Stimulated activated CD4-positive, alpha-beta T cell treated with anti-CD3 and anti-CD28 coated beads, Interleukin-4, amount 100 ng/mL, for 24 hours (primary cell): Measurements from ENCODE around the gene PRDM12.

Source experiments
- DNase-seq: peaks from one replicate; pipeline ENCODE4 v3.0.0-alpha.2; 2020

PRDM12 gene

GRCh38 chr9:130693101-130693425 is 28.7 kb downstream of the PRDM12 start:
- DNase-seq, result no peak

DNA sequence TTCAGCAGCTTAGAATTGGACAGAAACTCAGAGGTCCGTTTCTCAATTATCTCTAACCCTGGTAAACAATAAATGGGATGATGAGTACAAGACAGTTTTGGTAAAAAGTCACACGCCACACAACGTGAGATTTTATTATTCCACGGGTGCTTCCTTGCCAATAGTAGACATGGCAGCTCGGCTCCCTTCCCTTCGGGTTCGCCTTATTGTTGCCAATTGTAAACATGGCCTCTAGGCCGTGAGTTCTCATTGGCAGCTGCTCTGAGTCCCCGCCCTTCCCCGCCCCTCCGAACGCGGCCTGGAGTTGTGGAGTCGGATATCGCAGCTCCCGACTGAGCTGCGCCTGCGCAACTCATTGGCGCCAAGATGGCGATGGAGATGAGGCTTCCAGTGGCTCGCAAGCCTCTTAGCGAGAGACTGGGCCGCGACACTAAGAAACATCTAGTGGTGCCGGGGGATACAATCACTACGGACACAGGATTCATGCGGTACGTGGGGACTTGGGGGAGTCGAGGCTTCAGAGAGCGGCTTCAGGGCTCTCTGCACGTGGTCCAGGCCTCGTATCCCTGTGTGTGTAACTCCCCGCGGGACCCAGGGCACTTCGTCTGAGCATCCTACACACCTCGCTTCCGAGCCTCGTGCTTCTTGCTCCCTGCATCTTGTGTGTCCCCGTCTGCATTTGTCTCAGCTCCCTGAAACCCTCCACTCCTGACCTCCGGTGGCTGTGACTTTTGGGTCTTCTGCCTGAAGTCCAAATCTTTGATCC is 29.2 kb downstream of the PRDM12 start, which contains the start of gene EXOSC2:
TSS of gene EXOSC2 (plus strand) at position 355 of the 766 bp plus-strand sequence. CDS start at position 367, 12 bp downstream.
- peak; percentile 98 for DNase-seq

GRCh38 chr9:130694205-130694604 is 29.8 kb downstream of the PRDM12 start:
- peak; percentile 16 for DNase-seq

GRCh38 chr9:130696139-130696650 is 31.8 kb downstream of the PRDM12 start:
- DNase-seq, result no peak

- DNase-seq, result no peak
Observed at GRCh38 chr9:130696996-130697395, 32.6 kb downstream of the PRDM12 start.

DNA sequence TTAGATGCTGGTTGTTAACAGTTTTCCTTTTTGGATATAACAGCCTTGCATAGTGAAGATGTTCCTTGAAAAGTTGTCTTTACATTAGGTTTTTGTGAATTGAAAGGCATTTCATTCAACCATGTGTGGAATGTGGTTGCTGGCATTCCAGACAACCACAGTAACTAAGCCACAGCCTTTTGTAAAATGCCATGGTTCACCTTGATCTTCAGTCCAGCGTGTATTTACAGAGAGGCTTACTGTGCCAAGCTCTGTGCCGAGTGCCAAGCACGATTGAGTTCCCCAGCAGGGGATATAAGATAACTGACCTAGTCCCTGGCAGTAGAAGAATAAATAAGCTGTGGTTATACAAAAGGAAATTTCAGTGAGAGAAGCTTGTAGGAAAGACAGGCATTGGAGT is 34.1 kb downstream of the PRDM12 start:
- no peak for DNase-seq

GRCh38 chr9:130699047-130699446 is 34.7 kb downstream of the PRDM12 start:
- no peak for DNase-seq

- peak; percentile 79 for DNase-seq
Observed at GRCh38 chr9:130701059-130702022, 36.9 kb downstream of the PRDM12 start.

- DNase-seq, result no peak
Observed at GRCh38 chr9:130703501-130703900, 39.1 kb downstream of the PRDM12 start.

GRCh38 chr9:130707225-130707976 is 43.0 kb downstream of the PRDM12 start:
- peak; percentile 79 for DNase-seq

- no peak for DNase-seq
Observed at GRCh38 chr9:130710822-130711352, 46.5 kb downstream of the PRDM12 start.

DNA sequence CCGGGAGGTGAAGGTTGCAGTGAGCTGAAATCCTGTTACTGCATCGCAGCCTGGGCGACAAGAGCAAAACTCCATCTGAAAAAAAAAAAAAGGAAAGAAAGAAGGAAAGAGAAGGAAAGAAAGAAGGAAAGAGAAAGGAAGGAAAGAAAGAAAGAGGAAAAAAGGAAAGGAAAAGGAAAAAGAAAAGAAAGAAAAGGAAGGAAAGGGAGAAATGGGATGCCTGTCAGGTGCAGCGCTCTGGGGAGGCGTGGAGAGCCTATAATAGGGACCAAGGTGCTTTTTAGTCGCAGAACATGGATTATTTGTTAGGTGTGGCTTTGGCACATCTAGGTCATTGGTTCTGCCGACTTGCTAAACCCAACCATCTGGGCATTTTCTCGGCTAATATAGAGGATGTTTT is 47.1 kb downstream of the PRDM12 start:
- no peak for DNase-seq

GRCh38 chr9:130712564-130713285 is 48.3 kb downstream of the PRDM12 start:
- DNase-seq, result peak; percentile 97

GRCh38 chr9:130713286-130713960 is 49.0 kb downstream of the PRDM12 start:
- DNase-seq, result no peak

DNA sequence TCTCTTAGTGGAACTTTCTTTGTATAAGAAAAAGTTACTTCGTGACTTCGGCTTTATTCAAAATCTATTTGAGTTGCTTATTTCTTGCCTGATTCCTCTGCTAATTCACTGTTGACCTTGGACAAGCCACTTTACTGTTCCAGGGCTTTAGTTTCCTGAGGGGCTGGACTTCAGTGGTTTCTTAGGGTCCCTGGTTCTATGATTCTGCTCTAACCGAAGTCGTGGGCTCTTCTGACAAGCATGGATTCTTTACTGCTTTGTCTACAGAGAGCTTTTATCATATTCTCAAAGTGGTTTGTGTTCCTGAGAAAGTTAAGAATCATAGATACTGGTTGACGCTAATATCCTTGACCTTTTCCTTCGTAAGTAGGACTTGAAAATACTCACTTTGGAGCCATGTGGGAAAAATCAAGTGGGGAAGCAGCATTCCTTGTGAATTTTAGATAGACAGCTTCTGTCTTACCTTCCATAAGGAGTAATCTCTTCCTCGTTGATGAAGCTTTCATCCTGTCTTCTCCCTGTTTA is 50.3 kb downstream of the PRDM12 start:
- DNase-seq, result no peak

DNA sequence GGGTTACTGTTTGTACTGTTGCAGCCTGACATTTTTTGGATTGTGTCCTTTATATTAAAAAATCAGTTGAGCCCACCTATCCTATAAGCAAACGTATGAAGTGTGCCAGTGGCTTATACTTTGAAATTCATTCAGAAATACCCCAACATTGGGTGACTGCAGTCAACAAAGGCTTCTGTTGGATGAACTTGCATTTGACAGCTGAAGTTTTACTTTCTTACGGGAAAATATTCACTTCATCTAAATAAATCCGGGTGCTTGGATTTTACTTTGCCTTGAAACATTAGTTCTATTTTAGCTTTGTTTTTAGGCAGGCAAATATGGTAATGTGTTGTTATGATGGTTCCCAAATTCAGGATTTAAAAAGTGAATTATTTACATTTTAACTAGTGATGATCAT is 50.9 kb downstream of the PRDM12 start:
- DNase-seq, result no peak

DNA sequence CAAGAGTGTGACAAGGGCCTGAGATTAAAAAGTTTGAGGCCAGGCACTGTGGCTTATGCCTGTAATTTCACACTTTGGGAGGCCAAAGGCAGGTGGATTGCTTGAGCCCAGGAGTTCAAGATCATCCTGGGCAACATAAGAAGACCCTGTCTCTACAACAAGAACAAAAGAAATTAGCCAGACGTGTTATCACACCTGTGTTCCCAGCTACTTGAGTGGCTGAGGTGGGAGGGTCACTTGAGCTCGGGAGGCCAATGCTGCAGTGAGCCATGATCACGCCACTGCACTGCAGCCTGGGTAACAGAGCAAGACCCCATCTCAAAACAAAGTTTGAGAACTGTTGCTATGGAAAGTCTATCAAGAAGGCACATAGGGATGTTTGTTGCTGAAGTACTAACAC is 54.2 kb downstream of the PRDM12 start:
- DNase-seq, result no peak

GRCh38 chr9:130720762-130721161 is 56.4 kb downstream of the PRDM12 start:
- DNase-seq, result no peak

DNA sequence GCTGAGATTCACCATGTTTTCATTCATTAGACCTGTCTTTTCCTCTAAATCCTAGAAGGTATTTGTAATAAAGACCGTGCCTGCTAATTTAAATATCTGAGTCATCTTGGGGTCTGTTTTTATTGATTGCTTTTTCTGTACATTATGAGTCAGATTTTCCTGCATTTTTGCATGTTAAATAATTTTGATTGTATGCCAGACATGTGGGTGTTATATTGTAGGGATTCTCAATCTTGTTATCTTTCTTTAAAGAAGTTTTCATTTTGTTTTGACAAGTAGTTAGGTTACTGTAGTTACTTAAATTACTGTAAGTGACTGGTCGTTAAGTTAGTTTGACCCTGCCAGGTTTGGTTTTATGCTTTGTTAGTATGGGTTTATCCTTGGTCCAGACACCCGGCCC is 64.3 kb downstream of the PRDM12 start:
- DNase-seq, result no peak

DNA sequence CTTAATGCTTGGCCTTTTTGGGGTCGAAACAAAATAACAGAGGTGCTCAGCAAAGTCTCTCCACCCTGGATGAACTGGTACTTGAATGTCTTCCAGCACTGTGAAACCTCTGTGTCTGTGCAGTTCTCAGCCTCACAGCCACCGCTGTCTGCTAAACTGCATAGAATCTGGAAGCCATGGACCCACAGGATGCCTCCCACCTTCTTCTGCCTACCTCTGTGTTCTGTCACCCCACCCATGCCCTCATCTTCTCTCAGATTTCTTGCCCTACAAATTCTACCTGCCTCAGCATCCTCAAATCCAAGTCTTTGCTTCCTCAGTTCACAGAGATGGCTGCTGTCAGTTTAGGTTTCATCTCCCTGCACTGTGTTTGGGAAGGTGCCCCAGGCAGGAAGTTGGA is 64.8 kb downstream of the PRDM12 start:
- no peak for DNase-seq

- DNase-seq, result no peak
Observed at GRCh38 chr9:130731355-130731754, 67.0 kb downstream of the PRDM12 start.
